GM19351 (cell line): ENCODE results near the gene CACNG3.
"Not testable (repeated sequence)": the region's sequence is repeated elsewhere in the genome, so short reads cannot be mapped to it uniquely, and the experiment has no call there.

Experiments
- ATAC-seq: cut with Tn5 transposase; IDR thresholded peaks from one replicate; pipeline ENCODE4 v1.9.1; 2021; ENCODE audit warnings: mild to moderate bottlenecking, moderate library complexity; ENCODE audit not compliant: unreplicated experiment

Gene CACNG3

GRCh38 chr16:24275413-24275812, 19.3 kb downstream of the CACNG3 start:
- no peak for ATAC-seq

- no peak for ATAC-seq
These were observed 23.9 kb downstream of the CACNG3 start for GRCh38 chr16:24279982-24280515.

GRCh38 chr16:24281466-24281865, 25.3 kb downstream of the CACNG3 start:
- ATAC-seq: no peak

- ATAC-seq: no peak
These were observed 26.0 kb downstream of the CACNG3 start for GRCh38 chr16:24282141-24282540.

- no peak for ATAC-seq
These were observed 30.7 kb downstream of the CACNG3 start for GRCh38 chr16:24286741-24287405.

- no peak for ATAC-seq
These were observed 32.4 kb downstream of the CACNG3 start for GRCh38 chr16:24288516-24288915.

- ATAC-seq: no peak
These were observed 33.1 kb downstream of the CACNG3 start for GRCh38 chr16:24289166-24289700.

- no peak for ATAC-seq
These were observed 35.8 kb downstream of the CACNG3 start for GRCh38 chr16:24291932-24292331.

- ATAC-seq: no peak
These were observed 38.0 kb downstream of the CACNG3 start for GRCh38 chr16:24294131-24294530.

GRCh38 chr16:24297375-24297774, 41.2 kb downstream of the CACNG3 start:
- no peak for ATAC-seq

- ATAC-seq: no peak
These were observed 42.5 kb downstream of the CACNG3 start for GRCh38 chr16:24298548-24299167.

GRCh38 chr16:24300750-24301149, 44.6 kb downstream of the CACNG3 start:
- not testable (repeated sequence) for ATAC-seq

GRCh38 chr16:24302636-24303035, 46.5 kb downstream of the CACNG3 start:
- no peak for ATAC-seq

GRCh38 chr16:24308200-24308599, 52.1 kb downstream of the CACNG3 start:
- ATAC-seq: no peak

GRCh38 chr16:24309258-24310142, 53.4 kb downstream of the CACNG3 start:
- ATAC-seq: no peak

GRCh38 chr16:24315343-24315742, 59.2 kb downstream of the CACNG3 start:
- ATAC-seq: no peak

- ATAC-seq: no peak
These were observed 62.5 kb downstream of the CACNG3 start for GRCh38 chr16:24318680-24319079.

- no peak for ATAC-seq
These were observed 63.1 kb downstream of the CACNG3 start for GRCh38 chr16:24319126-24319814.

GRCh38 chr16:24322106-24322505, 66.0 kb downstream of the CACNG3 start:
- ATAC-seq: no peak

- ATAC-seq: no peak
These were observed 68.3 kb downstream of the CACNG3 start for GRCh38 chr16:24324421-24324820.
